ENCODE data around the gene SHISAL1.

- TF ChIP-seq JUN (IDR thresholded peaks at IDR 0.05; ENCODE audit: borderline replicate concordance, insufficient read depth, insufficient read length, low read depth) (no peak), CTCF (IDR thresholded peaks at IDR 0.05; ENCODE audit: extremely low read depth in 1 of 2, insufficient read depth in 1 of 2, low read depth in 1 of 2, low read length in 2 of 2) (no peak), POLR2A (IDR thresholded peaks at IDR 0.05; ENCODE audit: low read depth, low read length) (no peak), GATA2 (IDR thresholded peaks at IDR 0.05; ENCODE audit: insufficient read depth, insufficient read length, low read depth, low read length) (no peak)
Measured at GRCh38 chr22:44360306-44360667, 47.5 kb upstream of the SHISAL1 start.
